Sigmoid colon (tissue), 7 donors: ENCODE measurements around the gene TGFBR2. TPM values are rescaled to one million over a fixed set of nuclear protein-coding genes. Genes with fewer than 3 reads are reported as not detected.
"Not testable (repeated sequence)": the region's sequence is repeated elsewhere in the genome, so short reads cannot be mapped to it uniquely, and the experiment has no call there.

Experiments
- DNase-seq: peaks from one replicate; pipeline ENCODE4 v3.0.0-alpha.2; 2019
- H3K27ac ChIP-seq, 4 donors: fragments of 200-600 bp; sonication (generic); one replicate each; pipeline ENCODE4 v1.5.1; 2016 to 2019; ENCODE audit warnings: mild to moderate bottlenecking in 1 of 4
- H3K27me3 ChIP-seq, 3 donors: fragments of 200-600 bp; sonication (generic); one replicate each; pipeline ENCODE4 v1.5.1; 2019; ENCODE audit warnings: mild to moderate bottlenecking in 1 of 3
- H3K36me3 ChIP-seq, 4 donors: fragments of 200-600 bp; sonication (generic); one replicate each; pipeline ENCODE4 v1.5.1; 2016 to 2019
- H3K4me1 ChIP-seq, 4 donors: fragments of 200-600 bp; sonication (generic); one replicate each; pipeline ENCODE4 v1.5.1; 2017 to 2019
- H3K4me3 ChIP-seq, 4 donors: fragments of 200-600 bp; sonication (generic); one replicate each; pipeline ENCODE4 v1.5.1; 2017 to 2019; ENCODE audit warnings: mild to moderate bottlenecking in 2 of 4, moderate library complexity in 1 of 4
- H3K9me3 ChIP-seq, 4 donors: fragments of 200-600 bp in 3 of 4; sonication (generic) in 3 of 4; one replicate each; pipeline versions ENCODE4 v1.5.1 to v1.6.1; 2013 to 2019
- CTCF ChIP-seq, 4 experiments: fragments of 450-650 bp in 3 of 4; fragments of 200-600 bp in 1 of 4; IDR thresholded peaks; one replicate each; pipeline ENCODE4 v1.5.1; 2016 to 2019; ENCODE audit warnings: antibody characterized with exemption in 4 of 4, mild to moderate bottlenecking in 3 of 4, moderate library complexity in 2 of 4
- EP300 ChIP-seq, 4 donors: sonication (generic); formaldehyde crosslinking; IDR thresholded peaks; one replicate each; pipeline ENCODE4 v1.6.1; 2017; ENCODE audit warnings: antibody characterized with exemption in 4 of 4
- POLR2A ChIP-seq, 2 donors: fragments of 450-650 bp; IDR thresholded peaks; one replicate each; pipeline ENCODE4 v1.6.1; 2016; ENCODE audit warnings: antibody characterized with exemption in 2 of 2, mild to moderate bottlenecking in 2 of 2, moderate library complexity in 2 of 2
- POLR2AphosphoS5 ChIP-seq, 4 donors: sonication (generic); formaldehyde crosslinking; IDR thresholded peaks; one replicate each; pipeline ENCODE4 v1.6.1; 2017; ENCODE audit warnings: antibody characterized with exemption in 4 of 4
- WGBS, 2 donors: extraction: QIAGEN DNeasy Blood & Tissue Kit; methylation state at CpG; one replicate each; pipeline ENCODE4 v1.1.7; 2013; 5-methylcytosine and 5-hydroxymethylcytosine counted together
- intact Hi-C: fragments of 100-400 bp; cut with DNase I; formaldehyde crosslinking; loops from one replicate; pipeline ENCODE4 v1.15.1; 2023
- polyA plus RNA-seq, 3 donors: library from polyadenylated mRNA; stranded (reverse); fragments of 200-250 nt; gene quantifications; one replicate each; pipeline ENCODE4 v1.2.3, GENCODE V29; 2013
- total RNA-seq, 4 donors: library from RNA; depleted of rRNA; stranded (reverse); fragments of >200 nt; gene quantifications; one replicate each; pipeline ENCODE4 v1.1.0, GENCODE V29; 2016
- donor health status: healthy with polysubstance abuse.
- donor health status: Bipolar disorder and iron deficiency.
- donor health status: healthy.

TGFBR2 gene
- total and polyA plus RNA-seq, 7 donors, result 9.9 to 243 (median 215) TPM

GRCh38 chr3:30622047-30622545, 15.7 kb downstream of the TGFBR2 start:
- Histone ChIP-seq H3K4me3 (no peak overlapping the region), H3K9me3 (no peaks in the 10 kb centered on the region), H3K27me3 (no peaks in the 10 kb centered on the region), H3K4me1 (peaks cover 0 to 94% (median 85%) of the 10 kb centered on the region in 4 donors), H3K36me3 (peaks cover 0 to 14% (median 0%) of the 10 kb centered on the region in 4 donors), H3K27ac (peak overlapping the region in 3 of 4 donors; percentile 31 to 39 (median 38))
- DNase-seq, result no peak
- TF ChIP-seq CTCF (IDR thresholded peaks at IDR 0.05), result no peak
- TF ChIP-seq POLR2AphosphoS5 (IDR thresholded peaks at IDR 0.05), result no peak
- no peak for TF ChIP-seq EP300 (IDR thresholded peaks at IDR 0.05)
- TF ChIP-seq POLR2A (IDR thresholded peaks at IDR 0.05), result no peak
- intact Hi-C loops, result no loop called here

GRCh38 chr3:30622790-30623189, 16.4 kb downstream of the TGFBR2 start:
- WGBS, 2 donors, result 51 to 84% methylated on average over 3 of the region's 3 CpGs
- H3K4me1 ChIP-seq, result peaks cover 0 to 93% (median 86%) of the 10 kb centered on the region in 4 donors
- peak overlapping the region in 3 of 4 donors; percentile 36 to 39 (median 38) for H3K27ac ChIP-seq

GRCh38 chr3:30623351-30623750, 16.9 kb downstream of the TGFBR2 start:
- Histone ChIP-seq H3K36me3 (peaks cover 0 to 14% (median 0%) of the 10 kb centered on the region in 4 donors), H3K27ac (peak overlapping the region in 2 of 4 donors; percentile 36 to 38), H3K27me3 (no peaks in the 10 kb centered on the region), H3K4me3 (no peak overlapping the region), H3K4me1 (peaks cover 0 to 93% (median 84%) of the 10 kb centered on the region in 4 donors), H3K9me3 (no peaks in the 10 kb centered on the region)
- no peak for DNase-seq
- WGBS, 2 donors, result 71 to 89% methylated on average over 5 of the region's 5 CpGs
- intact Hi-C loops, result no loop called here
- no peak for TF ChIP-seq POLR2AphosphoS5 (IDR thresholded peaks at IDR 0.05)
- no peak for TF ChIP-seq EP300 (IDR thresholded peaks at IDR 0.05)
- no peak for TF ChIP-seq CTCF (IDR thresholded peaks at IDR 0.05)
- TF ChIP-seq POLR2A (IDR thresholded peaks at IDR 0.05), result no peak

More at GRCh38 chr3:30622790-30623189, 16.4 kb downstream of the TGFBR2 start:
- Histone ChIP-seq H3K27me3 (no peaks in the 10 kb centered on the region), H3K36me3 (peaks cover 0 to 14% (median 0%) of the 10 kb centered on the region in 4 donors), H3K4me3 (no peak overlapping the region), H3K9me3 (no peaks in the 10 kb centered on the region)
- TF ChIP-seq POLR2A (IDR thresholded peaks at IDR 0.05) (no peak), CTCF (IDR thresholded peaks at IDR 0.05) (no peak), EP300 (IDR thresholded peaks at IDR 0.05) (no peak), POLR2AphosphoS5 (IDR thresholded peaks at IDR 0.05) (no peak)
- intact Hi-C loops, result no loop called here
- no peak for DNase-seq

- H3K27me3 ChIP-seq, DNase-seq, H3K9me3 ChIP-seq, intact Hi-C loops, H3K4me3 ChIP-seq: not testable (repeated sequence)
- Histone ChIP-seq H3K27ac (peak overlapping the region in 3 of 4 donors; percentile 36 to 75 (median 66)), H3K36me3 (peaks cover 0 to 14% (median 0%) of the 10 kb centered on the region in 4 donors), H3K4me1 (peaks cover 0 to 93% (median 84%) of the 10 kb centered on the region in 4 donors)
- WGBS, 2 donors, result 75 to 90% methylated on average over 6 of the region's 6 CpGs
Measured at GRCh38 chr3:30624480-30624879, 18.1 kb downstream of the TGFBR2 start.

- Histone ChIP-seq H3K4me1 (peaks cover 0 to 91% (median 82%) of the 10 kb centered on the region in 4 donors), H3K27ac (peak overlapping the region; percentile 41 to 75 (median 54)), H3K27me3 (no peaks in the 10 kb centered on the region), H3K4me3 (no peak overlapping the region), H3K9me3 (no peaks in the 10 kb centered on the region), H3K36me3 (peaks cover 0 to 14% (median 0%) of the 10 kb centered on the region in 4 donors)
- WGBS, 2 donors, result 56 to 74% methylated on average over 4 of the region's 4 CpGs
- intact Hi-C loops, result no loop called here
- no peak for DNase-seq
- TF ChIP-seq CTCF (IDR thresholded peaks at IDR 0.05) (no peak), POLR2A (IDR thresholded peaks at IDR 0.05) (no peak)
Measured at GRCh38 chr3:30625541-30626438, 19.4 kb downstream of the TGFBR2 start.
